GM23338 (cell line): ENCODE results near the gene CLNK. TPM values are rescaled to one million over a fixed set of nuclear protein-coding genes. Genes with fewer than 3 reads are reported as not detected.

ENCODE experiments used
- ATAC-seq: fragments of 200-7000 bp; cut with Tn5 transposase; 3 replicates; pipeline ENCODE4 v1.9.1; 2020
- DNase-seq: peaks from one replicate; pipeline ENCODE4 v3.0.0-alpha.2; 2015; ENCODE audit warnings: low spot score
- H2AFZ ChIP-seq: fragments of 200-600 bp; sonication (generic); 2 replicates; pipeline ENCODE4 v1.8.0; 2016; ENCODE audit warnings: antibody characterized with exemption, mild to moderate bottlenecking, moderate library complexity
- H3F3A ChIP-seq: fragments of 200-600 bp; sonication (generic); replicated peaks from 2 replicates; pipeline ENCODE4 v1.8.0; 2017; ENCODE audit warnings: antibody characterized with exemption, mixed run types, low read depth
- H3K27ac ChIP-seq: fragments of 200-600 bp; sonication (generic); 2 replicates; pipeline ENCODE4 v1.6.1; 2016; ENCODE audit warnings: low read depth
- H3K27me3 ChIP-seq: fragments of 200-600 bp; sonication (generic); 2 replicates; pipeline ENCODE4 v1.8.0; 2016; ENCODE audit warnings: mild to moderate bottlenecking, mixed run types, moderate library complexity; ENCODE audit not compliant: insufficient read depth
- H3K36me3 ChIP-seq: fragments of 200-600 bp; sonication (generic); 2 replicates; pipeline ENCODE4 v1.8.0; 2016; ENCODE audit warnings: mild to moderate bottlenecking; ENCODE audit not compliant: insufficient read depth
- H3K4me1 ChIP-seq: fragments of 200-600 bp; sonication (generic); 2 replicates; pipeline ENCODE4 v1.8.0; 2016; ENCODE audit warnings: mild to moderate bottlenecking, moderate library complexity; ENCODE audit not compliant: insufficient read depth
- H3K4me2 ChIP-seq: fragments of 200-600 bp; sonication (generic); 2 replicates; pipeline ENCODE4 v1.7.1; 2017; ENCODE audit warnings: mixed run types
- H3K4me3 ChIP-seq: fragments of 200-600 bp; sonication (generic); 2 replicates; pipeline ENCODE4 v1.6.1; 2016; ENCODE audit warnings: mixed run types
- H3K79me2 ChIP-seq: fragments of 200-600 bp; sonication (generic); replicated peaks from 2 replicates; pipeline ENCODE4 v1.8.0; 2017; ENCODE audit warnings: mild to moderate bottlenecking; ENCODE audit not compliant: insufficient read depth
- H3K9me2 ChIP-seq: fragments of 200-600 bp; sonication (generic); 2 replicates; pipeline ENCODE4 v1.8.0; 2017; ENCODE audit not compliant: insufficient read depth
- H4K20me1 ChIP-seq: fragments of 200-600 bp; sonication (generic); replicated peaks from 2 replicates; pipeline ENCODE4 v1.8.0; 2017; ENCODE audit warnings: mild to moderate bottlenecking; ENCODE audit not compliant: insufficient read depth
- H3K27ac Mint-ChIP-seq: 2 replicates; pipeline ENCODE4 v1.8.0; 2020; ENCODE audit warnings: inconsistent platforms, mild to moderate bottlenecking, moderate library complexity, mixed read lengths
- H3K27me3 Mint-ChIP-seq: 3 replicates; pipeline ENCODE4 v1.8.0; 2022; ENCODE audit warnings: low read depth, mild to moderate bottlenecking, moderate library complexity, mixed read lengths, inconsistent platforms; ENCODE audit not compliant: insufficient read depth, poor library complexity
- H3K36me3 Mint-ChIP-seq: 3 replicates; pipeline ENCODE4 v1.8.0; 2021; ENCODE audit warnings: low read depth, mild to moderate bottlenecking, inconsistent platforms, moderate library complexity, mixed read lengths
- H3K4me1 Mint-ChIP-seq: 3 replicates; pipeline ENCODE4 v1.8.0; 2020; ENCODE audit warnings: mild to moderate bottlenecking, inconsistent platforms, mixed read lengths
- H3K4me3 Mint-ChIP-seq: 3 replicates; pipeline ENCODE4 v1.8.0; 2021; ENCODE audit warnings: moderate library complexity, mild to moderate bottlenecking, inconsistent platforms, mixed read lengths
- H3K9me3 Mint-ChIP-seq: 3 replicates; pipeline ENCODE4 v1.8.0; 2020; ENCODE audit warnings: moderate library complexity, mild to moderate bottlenecking, inconsistent platforms, mixed read lengths
- CREB1 ChIP-seq: fragments of 250-450 bp; sonication (Bioruptor Pico); IDR thresholded peaks from 2 replicates; pipeline ENCODE4 v1.5.0; 2020; ENCODE audit warnings: low read depth, mild to moderate bottlenecking, moderate library complexity
- ETS1 ChIP-seq: IDR thresholded peaks from 2 replicates; pipeline ENCODE4 v1.6.1; 2016; ENCODE audit warnings: antibody characterized with exemption
- EZH2 ChIP-seq: fragments of 200-600 bp; sonication (generic); IDR thresholded peaks from one replicate; pipeline ENCODE4 v1.8.0; 2017; ENCODE audit warnings: antibody characterized with exemption, mild to moderate bottlenecking, low read depth; ENCODE audit not compliant: unreplicated experiment
- EZH2phosphoT487 ChIP-seq: fragments of 200-600 bp; sonication (generic); IDR thresholded peaks from one replicate; pipeline ENCODE4 v1.8.1; 2018; ENCODE audit warnings: antibody characterized with exemption; ENCODE audit not compliant: unreplicated experiment
- JUNB ChIP-seq: IDR thresholded peaks from one replicate; pipeline ENCODE4 v1.6.1; 2016; ENCODE audit warnings: antibody characterized with exemption; ENCODE audit not compliant: unreplicated experiment
- NANOG ChIP-seq: IDR thresholded peaks from 2 replicates; pipeline ENCODE4 v1.6.1; 2016; ENCODE audit warnings: antibody characterized with exemption, borderline replicate concordance
- POLR2AphosphoS5 ChIP-seq: IDR thresholded peaks from 2 replicates; pipeline ENCODE4 v1.6.1; 2016; ENCODE audit warnings: antibody characterized with exemption, low read depth
- REST ChIP-seq: IDR thresholded peaks from one replicate; pipeline ENCODE4 v1.6.1; 2018; ENCODE audit warnings: antibody characterized with exemption; ENCODE audit not compliant: unreplicated experiment
- STAT1 ChIP-seq: IDR thresholded peaks from one replicate; pipeline ENCODE4 v1.6.1; 2016; ENCODE audit warnings: antibody characterized with exemption; ENCODE audit not compliant: unreplicated experiment
- ZNF114 ChIP-seq: fragments of 250-450 bp; sonication (Bioruptor Pico); IDR thresholded peaks from 2 replicates; pipeline ENCODE4 v1.5.0; 2020; ENCODE audit warnings: mild to moderate bottlenecking, moderate library complexity
- ZNF331 ChIP-seq: fragments of 250-450 bp; sonication (Bioruptor Pico); IDR thresholded peaks from 2 replicates; pipeline ENCODE4 v1.5.0; 2020; ENCODE audit warnings: low read depth, mild to moderate bottlenecking, moderate library complexity
- polyA plus RNA-seq: library from polyadenylated mRNA; unstranded; fragments of >200 nt; fragmentation: Nextera tagmentation; extraction: Ambion mirVana; gene quantifications from 2 replicates; pipeline ENCODE4 v1.2.1, GENCODE V29; 2016
- total RNA-seq: library from RNA; depleted of rRNA; stranded (reverse); fragments of >200 nt; shearing (Covaris generic); gene quantifications from 2 replicates; pipeline ENCODE4 v1.2.3, GENCODE V29; 2014
- TF ChIP-seq, protein P1 (sequence below): fragments of 250-450 bp; sonication (Bioruptor Pico); IDR thresholded peaks from 2 replicates; pipeline ENCODE4 v1.5.0; 2020; ENCODE audit warnings: mild to moderate bottlenecking, moderate library complexity

CLNK gene
- total and polyA plus RNA-seq, 2 experiments from 2014 or later = not detected

DNA sequence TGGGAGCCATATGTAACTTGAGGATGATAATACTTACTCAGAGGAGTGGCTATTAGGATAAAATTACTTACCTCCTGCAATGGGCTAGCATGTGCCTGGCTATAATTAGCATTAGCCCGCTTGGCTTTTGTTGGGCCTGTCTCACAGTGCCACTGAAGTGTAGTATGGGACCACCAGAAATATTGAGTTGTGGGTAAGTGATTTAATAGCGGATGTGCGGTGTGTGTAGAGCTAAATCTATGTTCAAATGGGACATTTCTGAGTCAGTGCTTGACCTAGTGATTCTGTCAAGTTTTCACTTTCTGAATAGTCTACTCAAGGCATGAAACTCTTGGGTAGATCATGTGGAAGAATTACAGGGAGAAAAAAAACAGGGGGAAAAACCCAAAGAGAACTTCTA lies 3.5 kb upstream of the CLNK start:
- Histone ChIP-seq H3K27ac (no peak overlapping the region), H3K27me3 (no peaks in the 10 kb centered on the region), H3K36me3 (no peaks in the 10 kb centered on the region), H2AFZ (no peak overlapping the region), H4K20me1 (no peaks in the 10 kb centered on the region), H3K9me2 (0 out of 2 replicates have a peak, but pooled peaks cover 9% of the 10 kb centered on the region), H3F3A (no peaks in the 10 kb centered on the region), H3K79me2 (no peaks in the 10 kb centered on the region), H3K4me3 (no peak overlapping the region), H3K4me2 (no peak overlapping the region), H3K4me1 (no peaks in the 10 kb centered on the region)
- Mint-ChIP-seq H3K9me3 (no peaks in the 10 kb centered on the region), H3K27me3 (no peaks in the 10 kb centered on the region), H3K4me1 (peaks cover 12% of the 10 kb centered on the region; the same call in 2 of the 3 replicates), H3K36me3 (no peaks in the 10 kb centered on the region), H3K27ac (no peak overlapping the region), H3K4me3 (no peak overlapping the region)
- DNase-seq (no peak), ATAC-seq (no peak)
- TF ChIP-seq REST = no peak
- TF ChIP-seq ETS1 = no peak
- TF ChIP-seq POLR2AphosphoS5 = no peak
- no peak for TF ChIP-seq ZNF114 (CRISPR knock-in tag)
- TF ChIP-seq STAT1 = no peak
- no peak for TF ChIP-seq ZNF331 (CRISPR knock-in tag)
- no peak for TF ChIP-seq JUNB
- TF ChIP-seq EZH2 = no peak
- TF ChIP-seq NANOG = no peak
- no peak for TF ChIP-seq EZH2phosphoT487
- TF ChIP-seq, protein P1, sequence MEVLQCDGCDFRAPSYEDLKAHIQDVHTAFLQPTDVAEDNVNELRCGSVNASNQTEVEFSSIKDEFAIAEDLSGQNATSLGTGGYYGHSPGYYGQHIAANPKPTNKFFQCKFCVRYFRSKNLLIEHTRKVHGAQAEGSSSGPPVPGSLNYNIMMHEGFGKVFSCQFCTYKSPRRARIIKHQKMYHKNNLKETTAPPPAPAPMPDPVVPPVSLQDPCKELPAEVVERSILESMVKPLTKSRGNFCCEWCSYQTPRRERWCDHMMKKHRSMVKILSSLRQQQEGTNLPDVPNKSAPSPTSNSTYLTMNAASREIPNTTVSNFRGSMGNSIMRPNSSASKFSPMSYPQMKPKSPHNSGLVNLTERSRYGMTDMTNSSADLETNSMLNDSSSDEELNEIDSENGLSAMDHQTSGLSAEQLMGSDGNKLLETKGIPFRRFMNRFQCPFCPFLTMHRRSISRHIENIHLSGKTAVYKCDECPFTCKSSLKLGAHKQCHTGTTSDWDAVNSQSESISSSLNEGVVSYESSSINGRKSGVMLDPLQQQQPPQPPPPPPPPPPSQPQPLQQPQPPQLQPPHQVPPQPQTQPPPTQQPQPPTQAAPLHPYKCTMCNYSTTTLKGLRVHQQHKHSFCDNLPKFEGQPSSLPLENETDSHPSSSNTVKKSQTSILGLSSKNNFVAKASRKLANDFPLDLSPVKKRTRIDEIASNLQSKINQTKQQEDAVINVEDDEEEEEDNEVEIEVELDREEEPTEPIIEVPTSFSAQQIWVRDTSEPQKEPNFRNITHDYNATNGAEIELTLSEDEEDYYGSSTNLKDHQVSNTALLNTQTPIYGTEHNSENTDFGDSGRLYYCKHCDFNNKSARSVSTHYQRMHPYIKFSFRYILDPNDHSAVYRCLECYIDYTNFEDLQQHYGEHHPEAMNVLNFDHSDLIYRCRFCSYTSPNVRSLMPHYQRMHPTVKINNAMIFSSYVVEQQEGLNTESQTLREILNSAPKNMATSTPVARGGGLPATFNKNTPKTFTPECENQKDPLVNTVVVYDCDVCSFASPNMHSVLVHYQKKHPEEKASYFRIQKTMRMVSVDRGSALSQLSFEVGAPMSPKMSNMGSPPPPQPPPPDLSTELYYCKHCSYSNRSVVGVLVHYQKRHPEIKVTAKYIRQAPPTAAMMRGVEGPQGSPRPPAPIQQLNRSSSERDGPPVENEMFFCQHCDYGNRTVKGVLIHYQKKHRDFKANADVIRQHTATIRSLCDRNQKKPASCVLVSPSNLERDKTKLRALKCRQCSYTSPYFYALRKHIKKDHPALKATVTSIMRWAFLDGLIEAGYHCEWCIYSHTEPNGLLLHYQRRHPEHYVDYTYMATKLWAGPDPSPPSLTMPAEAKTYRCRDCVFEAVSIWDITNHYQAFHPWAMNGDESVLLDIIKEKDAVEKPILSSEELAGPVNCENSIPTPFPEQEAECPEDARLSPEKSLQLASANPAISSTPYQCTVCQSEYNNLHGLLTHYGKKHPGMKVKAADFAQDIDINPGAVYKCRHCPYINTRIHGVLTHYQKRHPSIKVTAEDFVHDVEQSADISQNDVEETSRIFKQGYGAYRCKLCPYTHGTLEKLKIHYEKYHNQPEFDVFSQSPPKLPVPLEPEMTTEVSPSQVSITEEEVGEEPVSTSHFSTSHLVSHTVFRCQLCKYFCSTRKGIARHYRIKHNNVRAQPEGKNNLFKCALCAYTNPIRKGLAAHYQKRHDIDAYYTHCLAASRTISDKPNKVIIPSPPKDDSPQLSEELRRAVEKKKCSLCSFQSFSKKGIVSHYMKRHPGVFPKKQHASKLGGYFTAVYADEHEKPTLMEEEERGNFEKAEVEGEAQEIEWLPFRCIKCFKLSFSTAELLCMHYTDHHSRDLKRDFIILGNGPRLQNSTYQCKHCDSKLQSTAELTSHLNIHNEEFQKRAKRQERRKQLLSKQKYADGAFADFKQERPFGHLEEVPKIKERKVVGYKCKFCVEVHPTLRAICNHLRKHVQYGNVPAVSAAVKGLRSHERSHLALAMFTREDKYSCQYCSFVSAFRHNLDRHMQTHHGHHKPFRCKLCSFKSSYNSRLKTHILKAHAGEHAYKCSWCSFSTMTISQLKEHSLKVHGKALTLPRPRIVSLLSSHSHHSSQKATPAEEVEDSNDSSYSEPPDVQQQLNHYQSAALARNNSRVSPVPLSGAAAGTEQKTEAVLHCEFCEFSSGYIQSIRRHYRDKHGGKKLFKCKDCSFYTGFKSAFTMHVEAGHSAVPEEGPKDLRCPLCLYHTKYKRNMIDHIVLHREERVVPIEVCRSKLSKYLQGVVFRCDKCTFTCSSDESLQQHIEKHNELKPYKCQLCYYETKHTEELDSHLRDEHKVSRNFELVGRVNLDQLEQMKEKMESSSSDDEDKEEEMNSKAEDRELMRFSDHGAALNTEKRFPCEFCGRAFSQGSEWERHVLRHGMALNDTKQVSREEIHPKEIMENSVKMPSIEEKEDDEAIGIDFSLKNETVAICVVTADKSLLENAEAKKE (CRISPR knock-in tag) = no peak
- TF ChIP-seq CREB1 = no peak
